D721Med (cell line): ENCODE results near the gene PER2.

ENCODE experiments used
- DNase-seq: peaks from one replicate; pipeline ENCODE4 v3.0.0; 2011; ENCODE audit warnings: low spot score; ENCODE audit not compliant: insufficient read length
- FAIRE-seq: peaks from 2 replicates; lab custom pipeline; 2011; peaks lifted over from hg19 to GRCh38; lab: Jason Lieb, UNC
- TF ChIP-seq, protein P1 (sequence below): IDR thresholded peaks from 2 replicates; pipeline ENCODE4 v1.5.1; 2012; ENCODE audit warnings: mild to moderate bottlenecking, control low read depth; ENCODE audit not compliant: insufficient read depth; ENCODE audit errors: missing control alignments

Gene PER2

DNA sequence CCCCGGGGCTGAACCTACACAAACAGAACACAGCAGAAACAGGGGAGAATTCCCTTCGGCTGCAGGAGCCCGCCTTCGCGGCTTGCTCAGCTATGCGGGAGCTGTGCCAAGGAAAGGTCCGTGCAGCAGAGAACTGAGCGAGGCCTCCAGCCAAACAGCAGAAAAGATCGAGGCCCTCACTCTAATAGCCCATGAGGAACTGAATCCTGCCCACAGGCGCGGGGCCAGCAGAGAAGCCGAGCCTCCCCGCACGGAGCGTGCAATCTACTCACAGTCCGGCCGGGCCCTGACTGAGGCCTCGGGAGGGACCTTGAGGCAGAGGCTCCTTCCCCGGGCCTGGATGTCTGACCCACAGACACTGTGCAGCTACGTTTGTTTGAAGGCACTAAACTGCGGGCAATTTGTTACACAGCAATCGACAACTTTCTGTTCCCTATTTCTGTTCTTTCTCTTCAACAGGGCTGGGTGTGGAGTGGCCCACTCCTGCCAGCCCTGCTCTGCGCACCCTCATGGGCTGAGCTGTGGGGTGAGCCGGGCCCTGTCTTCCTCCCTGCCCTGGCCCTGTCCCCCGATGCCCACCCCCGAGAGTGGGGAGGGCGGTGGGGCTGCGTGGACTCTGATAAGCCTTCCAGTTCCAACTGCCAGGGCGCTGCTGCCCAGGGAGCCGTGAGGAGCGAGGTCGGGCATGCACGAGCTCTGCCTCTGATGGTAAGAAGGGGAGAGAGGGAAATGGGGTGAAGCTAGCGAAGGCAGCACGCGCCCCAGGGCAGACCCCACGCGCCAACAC is 62.3 kb downstream of the PER2 start:
- DNase-seq, result no peak
- TF ChIP-seq, protein P1, sequence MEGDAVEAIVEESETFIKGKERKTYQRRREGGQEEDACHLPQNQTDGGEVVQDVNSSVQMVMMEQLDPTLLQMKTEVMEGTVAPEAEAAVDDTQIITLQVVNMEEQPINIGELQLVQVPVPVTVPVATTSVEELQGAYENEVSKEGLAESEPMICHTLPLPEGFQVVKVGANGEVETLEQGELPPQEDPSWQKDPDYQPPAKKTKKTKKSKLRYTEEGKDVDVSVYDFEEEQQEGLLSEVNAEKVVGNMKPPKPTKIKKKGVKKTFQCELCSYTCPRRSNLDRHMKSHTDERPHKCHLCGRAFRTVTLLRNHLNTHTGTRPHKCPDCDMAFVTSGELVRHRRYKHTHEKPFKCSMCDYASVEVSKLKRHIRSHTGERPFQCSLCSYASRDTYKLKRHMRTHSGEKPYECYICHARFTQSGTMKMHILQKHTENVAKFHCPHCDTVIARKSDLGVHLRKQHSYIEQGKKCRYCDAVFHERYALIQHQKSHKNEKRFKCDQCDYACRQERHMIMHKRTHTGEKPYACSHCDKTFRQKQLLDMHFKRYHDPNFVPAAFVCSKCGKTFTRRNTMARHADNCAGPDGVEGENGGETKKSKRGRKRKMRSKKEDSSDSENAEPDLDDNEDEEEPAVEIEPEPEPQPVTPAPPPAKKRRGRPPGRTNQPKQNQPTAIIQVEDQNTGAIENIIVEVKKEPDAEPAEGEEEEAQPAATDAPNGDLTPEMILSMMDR, result no peak
- FAIRE-seq, result no peak

DNA sequence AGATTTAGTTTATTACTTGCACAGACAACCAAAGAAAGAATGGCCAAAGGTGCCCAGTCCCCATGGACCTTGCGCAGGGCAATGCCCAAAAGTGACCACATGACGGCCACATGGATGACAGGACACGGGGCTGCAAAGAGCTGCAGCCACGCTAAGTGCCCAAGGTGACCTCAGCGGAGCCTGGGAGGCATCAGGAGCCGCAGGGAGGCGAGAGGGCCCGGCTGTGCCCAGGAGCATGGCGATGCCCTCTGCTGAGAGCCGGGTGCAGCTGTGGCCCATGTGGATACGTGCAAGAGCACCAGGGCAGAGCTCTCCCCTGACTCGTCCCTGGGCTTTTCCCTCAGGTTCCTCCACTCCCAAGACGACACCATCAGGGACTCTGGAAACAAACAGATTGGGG is 63.3 kb downstream of the PER2 start:
- FAIRE-seq, result no peak
- no peak for DNase-seq
- TF ChIP-seq, protein P1, result no peak

DNA sequence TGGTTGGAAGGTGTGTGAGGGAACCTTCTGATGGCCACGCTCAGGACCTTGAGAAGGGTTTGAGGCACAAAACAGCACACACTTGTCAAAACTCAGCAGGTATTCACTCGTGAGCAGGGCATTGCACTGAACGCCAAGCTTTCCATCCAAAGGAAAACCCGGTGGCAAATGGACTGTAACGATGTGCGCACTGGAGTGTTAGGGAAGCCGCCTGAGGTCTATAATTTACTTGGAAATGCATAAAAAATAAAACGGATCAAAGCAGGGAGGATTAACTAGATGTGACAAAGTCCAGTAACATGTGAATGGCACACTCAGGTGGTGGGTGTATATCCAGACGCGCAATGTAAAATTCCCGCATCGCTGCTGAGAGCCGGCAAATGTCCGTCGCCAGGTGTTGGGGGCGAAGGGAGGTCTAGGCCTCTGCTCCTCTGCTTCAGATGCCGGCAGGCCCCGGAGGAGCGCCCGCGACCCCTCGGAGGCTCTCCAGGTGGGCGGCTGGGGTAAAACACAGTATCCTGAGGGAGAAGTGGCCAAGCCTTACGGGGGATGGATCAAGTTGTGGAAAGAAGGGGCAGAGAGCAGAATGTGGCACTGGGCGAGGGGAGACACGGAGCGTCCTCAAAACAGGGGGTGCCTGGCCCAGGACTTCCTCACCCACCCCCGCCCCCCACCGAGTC is 63.9 kb downstream of the PER2 start:
- FAIRE-seq (no peak), DNase-seq (no peak)
- TF ChIP-seq, protein P1, result no peak

DNA sequence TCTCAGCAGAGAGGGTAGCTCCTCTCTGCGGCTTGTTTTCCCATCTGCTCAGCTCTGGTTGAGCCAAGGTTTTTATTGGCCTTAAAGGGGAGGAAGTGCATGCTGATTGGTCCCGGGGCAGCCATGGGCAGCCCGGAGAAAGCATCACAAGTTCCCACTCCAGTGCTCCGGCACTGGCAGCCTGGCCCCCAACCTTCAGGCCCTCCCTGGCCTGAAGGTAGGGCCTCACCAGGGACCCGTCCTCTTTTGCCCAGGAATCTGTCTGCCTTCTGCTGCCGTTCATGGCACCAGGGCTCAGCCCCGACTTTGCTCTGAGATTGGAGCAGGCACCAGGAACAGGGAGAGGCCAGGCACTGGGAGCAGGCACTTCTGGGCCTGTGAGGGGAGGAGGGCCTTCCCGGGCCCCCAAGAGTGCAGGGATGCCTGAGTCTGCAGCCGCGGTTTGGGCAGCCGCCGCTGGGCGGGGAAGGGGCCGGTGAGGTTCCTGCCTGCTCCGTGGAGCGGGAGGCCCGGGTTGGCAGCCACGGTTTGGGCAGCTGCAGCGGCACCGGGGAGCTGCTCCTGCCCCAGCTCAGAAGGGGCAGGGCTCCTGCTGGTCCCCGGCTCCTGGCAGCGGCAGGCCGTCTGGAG is 67.4 kb downstream of the PER2 start:
- DNase-seq, result no peak
- no peak for FAIRE-seq

DNA sequence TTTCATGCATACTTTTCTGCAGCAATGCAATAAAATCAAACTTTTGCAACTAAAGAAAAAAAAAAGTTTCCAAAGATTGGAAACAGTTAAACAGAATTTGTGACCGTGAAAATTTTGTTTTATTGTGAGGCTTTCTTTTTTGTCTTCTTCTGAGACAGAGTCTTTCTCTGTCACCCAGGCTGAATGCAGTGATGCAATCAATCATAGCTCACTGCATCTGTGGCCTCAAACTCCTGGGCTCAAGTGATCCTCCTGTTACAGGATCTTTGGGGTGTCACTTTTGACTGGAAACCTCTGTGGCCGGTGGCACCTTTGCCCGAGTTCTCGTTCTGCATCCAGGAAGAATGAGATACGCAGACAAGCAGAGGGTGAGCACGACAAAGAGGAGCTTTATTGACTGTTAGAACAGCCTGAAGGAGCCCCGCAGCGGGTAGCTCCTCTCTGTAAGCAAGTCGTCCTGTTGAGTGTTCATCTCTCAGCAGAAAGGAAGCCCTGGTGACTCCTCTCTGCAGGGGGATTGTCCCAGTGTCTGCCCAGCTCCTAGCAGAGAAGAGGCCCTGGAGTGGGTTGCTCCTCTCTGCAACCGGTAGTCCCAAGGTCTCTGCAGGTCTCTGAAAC is 68.0 kb downstream of the PER2 start:
- TF ChIP-seq, protein P1, result no peak
- FAIRE-seq, result no peak

More for the DNA sequence above, 67.4 kb downstream of the PER2 start:
- TF ChIP-seq, protein P1, result no peak

DNA sequence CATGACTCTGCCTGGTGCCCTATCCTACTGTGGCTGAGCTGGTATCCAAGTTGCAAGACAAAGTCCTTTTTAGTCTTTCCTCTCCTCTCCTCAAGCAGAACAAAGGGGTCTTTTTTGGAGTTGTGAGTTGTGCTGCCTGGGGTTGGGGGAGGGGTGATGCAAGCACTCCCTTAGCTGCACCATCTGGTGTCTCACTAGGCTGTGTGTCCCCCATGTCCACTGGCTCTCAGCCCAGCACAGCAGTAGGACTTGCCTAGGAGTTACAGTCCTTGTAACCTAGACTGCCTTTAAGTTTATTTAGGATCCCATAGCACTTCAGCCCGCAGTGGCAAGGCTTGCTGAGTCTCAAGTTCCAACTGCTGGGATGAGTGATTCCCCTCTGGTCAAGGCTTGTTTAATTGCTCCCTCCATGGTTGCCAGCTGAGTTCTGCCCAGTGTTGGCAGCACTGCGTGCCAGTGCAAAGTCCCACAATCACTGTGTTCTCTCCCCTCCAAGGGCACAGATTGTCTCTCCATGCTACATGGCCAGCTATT is 71.7 kb downstream of the PER2 start:
- FAIRE-seq, result no peak
- TF ChIP-seq, protein P1, result no peak
- no peak for DNase-seq

More for the DNA sequence above, 68.0 kb downstream of the PER2 start:
- no peak for DNase-seq
